Fibroblast of peridontal ligament (primary cell): Measurements from ENCODE around the gene COL6A1.
"Not testable (repeated sequence)": the region's sequence is repeated elsewhere in the genome, so short reads cannot be mapped to it uniquely, and the experiment has no call there.

Experiments used
- DNase-seq: peaks from one replicate; pipeline ENCODE4 v3.0.0-alpha.2; 2010; ENCODE audit errors: extremely low read depth

Gene COL6A1

DNA sequence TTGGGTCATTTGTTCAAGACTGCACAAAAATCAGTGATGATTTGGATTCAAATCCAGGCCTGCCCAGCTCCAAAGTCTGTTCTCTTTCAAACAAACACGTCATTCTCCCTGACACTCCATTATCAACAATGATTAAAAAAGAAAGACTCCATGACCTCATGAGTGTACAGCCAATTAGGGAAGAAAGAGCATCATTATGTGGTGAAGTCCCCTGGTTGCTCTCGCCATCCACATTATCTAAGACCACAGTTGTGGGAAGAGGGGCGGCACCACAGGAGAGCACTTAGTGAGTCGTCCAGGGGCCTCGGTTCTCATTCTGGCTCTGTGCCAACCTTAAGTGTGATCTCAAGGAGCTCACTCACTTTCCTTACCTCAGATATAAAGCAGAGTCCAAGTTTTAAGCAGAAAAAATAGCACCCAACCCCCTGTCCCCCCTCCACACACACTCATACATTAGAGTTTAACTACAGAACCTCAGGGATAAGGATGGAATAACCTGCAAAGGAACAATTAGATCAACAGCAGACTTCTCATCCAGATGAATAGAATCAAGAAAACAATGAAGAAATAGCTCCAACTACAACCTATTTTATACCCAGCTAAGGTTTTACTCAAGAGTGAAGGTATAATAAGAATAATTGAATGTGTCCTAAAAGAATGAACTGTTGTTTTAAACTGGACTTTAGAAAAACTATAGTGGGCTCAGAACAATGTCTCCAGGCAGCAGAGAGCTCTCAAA lies 47.8 kb downstream of the COL6A1 start:
- no peak for DNase-seq

DNA sequence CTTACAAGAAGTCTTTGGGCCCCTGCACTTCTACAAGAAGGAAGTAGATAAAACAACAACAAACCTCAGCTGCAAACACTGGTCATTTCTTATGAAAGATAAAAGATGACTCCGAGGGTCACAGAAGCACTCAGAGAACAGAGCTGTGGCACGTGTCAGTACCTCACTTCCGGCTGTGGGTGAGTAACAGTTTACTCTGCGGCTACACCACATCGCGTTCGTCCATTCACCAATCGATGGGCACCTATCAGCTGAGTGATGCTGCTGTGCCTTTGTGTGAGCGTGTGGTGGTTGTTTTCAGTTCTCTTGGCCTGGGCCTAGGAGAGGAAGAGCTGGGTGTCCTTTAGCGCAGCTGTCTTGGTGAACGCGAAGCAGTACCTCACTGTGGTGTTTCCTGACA lies 49.9 kb downstream of the COL6A1 start:
- DNase-seq, result no peak

DNA sequence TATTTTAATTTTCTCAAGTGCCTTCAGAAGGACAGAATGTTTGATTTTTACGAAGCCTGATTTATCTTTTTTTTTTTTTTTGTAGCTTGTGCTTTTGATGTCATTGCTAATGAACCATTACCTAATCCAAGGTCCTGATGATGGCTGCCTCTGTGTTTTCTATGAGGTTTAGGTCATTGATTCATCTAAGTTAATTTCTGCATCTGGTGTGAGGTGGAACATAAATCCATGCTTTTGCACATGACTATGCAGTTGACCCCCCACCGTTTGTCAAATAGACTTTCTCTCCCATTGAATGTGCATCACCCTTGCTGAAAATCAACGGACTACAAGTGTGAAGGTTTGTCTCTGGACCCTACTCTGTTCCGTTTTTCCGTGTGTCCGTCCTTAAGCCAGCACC lies 50.5 kb downstream of the COL6A1 start:
- no peak for DNase-seq

DNA sequence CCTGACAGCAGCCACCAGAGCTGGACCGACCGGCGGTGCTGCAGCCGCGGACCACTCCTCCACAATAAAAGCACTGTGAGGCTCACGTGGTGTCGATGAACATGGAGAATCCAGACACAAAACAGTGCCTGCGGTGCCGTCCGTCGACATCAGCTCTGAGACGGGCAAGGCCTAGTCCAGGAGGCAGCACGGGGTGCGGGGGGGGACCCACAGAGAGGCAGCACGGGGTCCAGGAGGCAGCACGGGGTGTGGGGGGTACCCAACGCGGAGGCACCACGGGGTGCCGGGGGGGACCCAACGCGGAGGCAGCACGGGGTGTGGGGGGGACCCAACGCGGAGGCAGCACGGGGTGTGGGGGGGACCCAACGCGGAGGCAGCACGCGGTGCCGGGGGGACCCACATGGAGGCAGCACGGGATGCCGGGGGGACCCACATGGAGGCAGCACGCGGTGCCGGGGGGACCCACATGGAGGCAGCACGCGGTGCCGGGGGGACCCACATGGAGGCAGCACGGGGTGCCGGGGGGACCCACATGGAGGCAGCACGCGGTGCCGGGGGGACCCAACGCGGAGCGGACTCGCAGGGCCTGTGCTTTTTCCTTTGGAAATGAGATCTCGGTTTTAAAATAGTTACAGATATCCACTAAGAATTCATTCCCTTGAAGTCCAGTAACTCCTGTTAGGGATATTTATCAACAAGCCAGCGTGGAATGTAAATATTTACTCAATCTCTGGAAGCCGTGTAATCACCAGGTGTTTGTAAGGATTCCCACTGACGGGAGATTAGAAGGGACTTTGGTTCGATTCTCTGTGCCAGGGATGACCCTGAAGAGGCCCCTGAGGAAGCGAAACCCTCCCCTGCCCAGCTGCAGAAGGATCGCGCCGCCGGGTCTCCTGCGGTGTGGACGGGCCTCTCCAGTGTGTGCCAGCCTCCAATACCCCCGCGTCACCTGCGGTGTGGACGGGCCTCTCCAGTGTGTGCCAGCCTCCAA lies 52.1 kb downstream of the COL6A1 start:
- no peak for DNase-seq

DNA sequence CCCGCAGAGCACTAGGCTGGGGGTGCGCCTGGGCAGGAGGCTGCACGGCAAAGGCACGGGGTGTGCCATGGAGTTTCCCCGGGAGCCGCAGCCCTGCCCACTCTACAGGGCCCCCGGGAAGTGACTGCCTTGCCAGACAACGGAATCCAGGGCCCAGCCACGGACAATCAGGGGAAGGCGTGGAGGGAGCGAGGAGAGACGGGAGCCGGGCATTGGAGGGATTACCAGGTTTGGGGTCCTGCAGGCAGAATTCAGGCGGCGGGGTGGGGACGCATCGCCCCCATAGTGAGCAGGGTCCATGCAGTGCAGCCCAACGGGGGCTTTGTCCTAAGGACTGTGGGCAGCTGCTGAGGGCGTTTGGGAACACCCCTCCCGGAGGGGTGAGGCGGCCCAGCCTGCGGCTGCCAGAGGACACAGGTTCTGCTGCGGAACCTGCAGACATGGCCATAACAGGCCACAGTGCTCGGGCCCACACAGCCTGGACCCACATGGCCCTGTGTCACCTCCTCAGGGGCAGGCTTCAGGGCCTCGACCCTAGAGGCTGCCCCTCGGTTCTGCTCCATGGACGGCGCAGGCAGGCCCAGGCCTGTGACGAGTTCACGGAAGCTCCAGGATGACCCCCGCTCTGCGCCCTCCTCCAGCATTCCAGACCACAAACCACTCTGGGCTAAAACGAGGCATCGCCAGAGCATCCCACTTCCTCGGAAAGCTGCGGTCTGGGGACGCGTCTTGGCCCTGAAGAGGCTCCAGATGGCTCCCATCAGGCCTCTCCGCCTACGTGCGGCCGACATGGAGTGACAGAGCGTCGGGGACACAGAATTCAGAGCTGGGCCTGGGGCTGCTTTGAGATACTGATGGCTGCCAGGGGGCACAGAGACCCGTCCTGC lies 54.5 kb downstream of the COL6A1 start:
- peak; percentile 90 for DNase-seq

DNA sequence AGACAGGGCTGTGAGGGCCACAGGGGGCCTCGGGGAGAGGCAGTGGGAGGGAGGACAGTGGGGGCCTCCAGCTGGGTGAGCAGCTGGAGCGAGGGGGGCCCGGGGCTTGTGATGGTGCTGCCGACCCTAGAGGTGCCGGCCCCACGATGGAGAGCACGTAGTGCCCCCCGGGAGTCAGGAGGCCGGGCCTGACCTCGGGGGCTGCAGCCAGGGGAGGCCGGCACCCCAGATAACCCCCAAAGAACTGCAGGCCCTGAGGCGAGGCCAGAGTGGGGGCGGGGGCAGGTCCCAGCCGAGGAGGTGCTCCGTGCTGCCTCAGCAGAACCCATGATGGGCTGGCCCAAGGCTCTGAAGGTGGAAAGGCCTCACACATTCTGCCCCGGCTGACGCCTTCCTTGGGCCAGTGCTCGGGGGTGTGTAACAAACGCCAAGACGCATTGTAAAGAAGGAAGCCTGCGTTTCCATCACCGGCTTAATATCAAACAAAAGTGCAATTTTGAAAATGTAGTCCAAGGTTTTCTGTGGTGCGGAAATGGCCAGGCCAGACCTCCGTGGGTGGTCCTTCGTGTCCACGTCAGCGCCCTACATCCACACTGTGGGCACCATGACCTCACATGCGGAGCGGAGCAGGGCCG lies 55.2 kb downstream of the COL6A1 start:
- no peak for DNase-seq

DNA sequence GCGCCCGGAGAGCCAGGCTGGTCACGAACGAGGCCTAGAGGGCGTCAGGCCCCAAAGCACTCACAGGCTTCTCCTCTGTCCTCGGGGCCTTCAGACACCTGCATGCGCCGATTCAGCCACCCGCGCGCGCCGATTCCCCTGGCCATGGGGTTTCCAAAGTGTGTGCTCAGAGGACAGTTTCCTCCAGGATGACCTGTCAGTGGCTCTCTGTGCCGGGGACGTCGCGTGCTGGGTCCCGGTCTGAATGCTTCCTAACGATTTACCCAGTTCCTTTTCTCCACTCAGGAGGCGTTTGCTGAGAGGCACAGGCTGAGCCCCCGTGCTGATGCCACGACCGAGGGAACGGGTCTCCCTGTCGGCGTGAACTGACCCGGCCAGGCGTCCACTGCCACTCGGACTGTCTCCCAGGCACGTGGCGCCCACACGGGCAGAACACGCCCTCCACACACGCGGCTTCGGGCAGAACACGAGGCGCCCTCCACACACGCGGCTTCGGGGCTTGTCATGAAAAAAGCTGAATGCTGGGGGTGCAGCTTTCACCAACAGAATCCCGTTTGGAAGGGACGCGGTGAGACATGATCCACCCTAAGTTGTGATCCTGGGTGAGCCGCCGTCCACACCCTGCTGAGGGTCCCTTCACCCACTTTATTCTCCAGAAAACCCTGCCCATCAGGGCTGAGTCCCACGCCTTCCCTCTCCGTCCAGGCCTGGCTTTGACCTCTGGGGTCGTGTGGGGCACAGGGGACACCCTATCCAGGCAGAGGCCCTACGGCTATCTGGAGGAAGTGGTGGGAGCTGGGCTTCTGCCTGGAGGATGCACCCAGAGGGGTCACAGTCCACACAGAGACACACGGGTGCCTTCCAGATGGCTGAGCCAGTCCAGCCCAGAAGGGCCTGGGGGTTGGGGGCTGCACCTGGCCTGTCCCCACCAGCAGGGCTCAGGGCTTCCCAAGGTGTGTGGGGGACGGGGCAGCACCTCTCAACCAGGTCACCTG lies 56.1 kb downstream of the COL6A1 start:
- no peak for DNase-seq

DNA sequence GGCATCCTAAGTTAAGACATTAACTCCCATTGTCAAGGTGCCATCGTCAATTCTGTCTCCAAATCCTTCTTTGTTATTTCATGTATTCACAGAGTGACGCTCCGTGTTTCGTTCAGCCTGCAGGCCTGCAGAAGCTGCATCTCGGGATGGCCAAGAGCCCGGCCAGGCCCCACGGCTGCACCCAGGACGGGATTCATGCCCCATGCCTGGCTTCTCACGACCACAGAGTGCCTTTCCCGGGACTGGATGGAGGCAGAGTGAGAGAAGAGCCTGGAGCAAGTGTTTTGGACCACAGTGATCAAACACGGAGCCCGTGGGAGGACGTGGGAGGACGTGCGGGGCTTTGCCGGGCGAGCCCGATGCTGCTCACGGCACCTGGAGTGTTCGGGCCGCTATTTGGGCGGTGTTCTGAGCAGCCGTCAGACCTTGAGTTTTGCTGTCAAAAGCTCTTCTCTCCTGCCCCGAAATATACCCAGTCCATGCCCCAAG lies 56.8 kb downstream of the COL6A1 start:
- no peak for DNase-seq

DNA sequence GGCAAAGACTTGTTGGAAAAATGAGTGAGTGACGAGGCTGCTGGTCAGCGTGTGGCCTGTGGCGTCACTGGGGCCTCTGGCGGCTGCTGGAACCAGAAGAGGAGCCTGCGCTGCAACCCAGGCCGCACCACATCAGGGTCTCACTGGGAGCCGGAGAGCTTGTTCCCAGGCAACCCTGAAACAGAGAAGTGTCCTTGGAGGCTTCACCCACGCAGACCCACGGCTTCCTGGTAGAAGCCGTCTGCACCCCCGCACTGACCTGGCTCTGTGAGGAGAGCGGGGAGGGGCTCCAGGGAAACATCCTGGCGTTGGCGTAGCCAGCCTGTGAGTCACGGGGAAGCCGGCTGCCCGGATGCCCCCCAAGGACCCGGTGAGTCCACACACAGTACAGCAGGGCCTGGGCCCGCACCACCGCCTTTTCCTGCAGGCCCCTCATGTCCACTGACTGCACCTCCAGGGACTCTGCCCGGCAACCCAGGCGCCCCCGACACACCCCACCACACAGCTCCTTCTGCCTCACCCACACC lies 57.4 kb downstream of the COL6A1 start:
- DNase-seq, result peak; percentile 88

DNA sequence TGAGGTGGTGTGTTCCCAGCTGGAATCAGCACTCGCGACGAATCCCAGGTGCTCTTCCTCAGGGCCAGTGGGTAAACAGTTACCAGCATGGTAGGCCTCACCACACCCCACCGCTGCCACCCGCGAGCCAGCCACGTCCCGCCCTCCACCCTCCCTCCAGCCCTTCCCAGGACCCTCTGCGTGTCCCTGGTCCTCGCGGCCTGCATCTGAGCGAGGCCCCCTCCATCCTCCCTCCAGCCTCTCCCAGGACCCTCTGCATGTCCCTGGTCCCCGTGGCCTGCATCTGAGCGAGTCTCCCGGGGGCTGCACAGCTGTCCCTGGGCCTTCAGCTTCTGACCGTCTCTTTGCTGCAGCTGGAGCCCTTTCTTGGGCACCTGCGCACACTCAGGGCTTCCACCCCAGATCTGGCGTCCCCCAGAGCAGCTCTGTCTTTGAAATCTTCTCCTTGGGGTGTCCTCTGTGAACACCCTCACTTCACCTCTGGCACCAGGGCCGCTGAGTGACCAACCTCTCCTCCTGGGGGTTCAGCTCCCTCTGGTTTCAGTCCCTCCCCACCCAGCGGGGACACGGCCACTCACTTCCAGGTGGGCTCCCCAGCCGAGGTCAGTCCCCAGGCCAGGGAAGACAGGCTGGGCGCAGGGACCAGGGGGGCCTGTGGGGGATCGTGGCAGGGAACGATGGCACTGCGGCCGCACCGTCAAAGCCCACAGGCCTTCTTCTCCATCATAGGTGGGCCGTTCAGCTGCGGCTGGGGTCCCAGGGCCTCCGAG lies 58.5 kb downstream of the COL6A1 start:
- DNase-seq, result no peak

DNA sequence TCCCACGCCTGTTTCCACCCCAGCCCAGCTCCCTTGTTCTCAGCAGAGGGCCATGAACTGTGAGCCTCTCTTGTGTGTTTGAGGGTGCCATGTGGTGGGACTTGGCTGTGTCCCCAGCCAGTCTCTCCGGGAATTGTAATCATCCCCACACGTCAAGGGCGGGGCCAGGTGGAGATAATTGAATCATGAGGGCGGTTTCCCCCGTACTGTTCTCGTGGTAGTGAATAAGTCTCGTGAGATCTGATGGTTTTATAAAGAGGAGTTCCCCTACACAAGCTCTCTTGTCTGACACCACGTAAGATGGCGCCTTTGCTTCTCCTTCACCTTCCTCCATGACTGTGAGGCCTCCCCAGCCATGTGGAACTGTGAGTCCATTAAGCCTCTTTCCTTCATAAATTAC lies 59.1 kb downstream of the COL6A1 start:
- no peak for DNase-seq

DNA sequence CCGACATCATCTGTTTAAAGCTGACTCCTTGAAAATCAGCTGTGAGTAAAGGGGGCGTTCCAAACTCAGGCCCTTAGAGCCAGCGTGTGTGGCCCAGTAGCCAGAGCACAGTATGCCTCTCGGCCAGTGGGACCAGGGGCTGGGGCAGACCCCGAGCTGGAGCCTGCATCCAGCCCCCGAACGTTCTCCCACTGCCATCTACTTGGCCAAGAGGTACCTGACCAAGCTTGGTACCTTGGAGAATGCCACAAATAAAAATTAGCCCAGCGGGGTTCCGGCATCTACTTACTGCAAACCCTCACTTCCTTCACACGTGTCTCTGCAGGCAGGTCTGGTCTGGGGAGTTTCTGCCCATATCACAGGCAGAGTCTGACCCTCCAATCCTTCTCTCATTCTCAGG lies 59.6 kb downstream of the COL6A1 start:
- DNase-seq, result no peak

DNA sequence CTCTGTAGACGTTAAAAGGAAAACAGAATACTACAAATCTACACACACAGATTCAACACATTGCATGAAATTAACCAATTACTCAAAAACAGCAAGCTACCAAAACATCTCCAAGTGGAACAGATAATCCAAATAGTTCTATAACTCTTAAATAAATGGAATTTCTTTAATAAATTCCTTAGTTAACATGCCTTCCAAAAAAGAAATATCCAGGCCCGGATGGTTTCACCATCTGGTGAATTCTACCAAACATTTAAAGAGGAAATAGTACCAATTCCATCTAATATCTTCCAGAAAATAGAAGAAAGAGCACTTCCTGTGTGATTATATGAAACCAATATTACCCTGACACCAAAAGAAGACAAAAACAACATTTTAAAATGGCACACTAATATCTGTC lies 63.6 kb downstream of the COL6A1 start:
- DNase-seq, result no peak

DNA sequence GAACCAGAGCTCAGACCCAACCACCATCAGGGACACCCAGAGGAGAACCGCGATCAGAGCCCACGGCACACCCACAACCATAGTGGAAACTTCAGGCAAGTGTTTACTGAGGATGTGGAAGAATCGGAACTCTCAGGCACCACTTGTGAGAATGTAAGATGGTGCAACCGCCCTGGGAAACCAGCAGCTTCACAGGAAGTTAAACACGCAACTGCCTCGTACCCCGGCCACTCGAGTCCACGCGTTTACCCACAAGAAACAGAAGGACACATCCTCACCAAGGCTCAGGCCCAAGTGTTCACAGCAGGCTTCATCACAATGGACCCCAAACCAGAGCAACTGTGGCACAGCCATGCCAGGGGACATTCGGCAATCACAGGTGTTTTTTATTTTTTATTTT lies 64.9 kb downstream of the COL6A1 start:
- DNase-seq, result no peak

DNA sequence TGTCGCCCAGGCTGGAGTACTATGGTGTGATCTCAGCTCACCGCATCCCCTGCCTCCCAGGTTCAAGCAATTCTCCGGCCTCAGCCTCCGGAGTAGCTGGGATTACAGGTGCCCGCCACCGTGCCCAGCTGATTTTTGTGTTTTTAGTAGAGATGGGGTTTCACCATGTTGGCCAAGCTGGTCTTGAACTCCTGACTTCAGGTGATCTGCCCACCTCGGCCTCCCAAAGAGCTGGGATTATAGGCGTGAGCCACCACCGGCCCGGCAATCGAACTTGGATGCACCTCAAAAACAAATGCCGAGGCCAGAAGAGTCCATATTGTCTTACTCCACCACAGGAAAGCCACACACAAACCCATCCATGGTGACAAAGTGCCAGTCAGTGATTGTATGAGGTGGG lies 65.3 kb downstream of the COL6A1 start:
- not testable (repeated sequence) for DNase-seq

DNA sequence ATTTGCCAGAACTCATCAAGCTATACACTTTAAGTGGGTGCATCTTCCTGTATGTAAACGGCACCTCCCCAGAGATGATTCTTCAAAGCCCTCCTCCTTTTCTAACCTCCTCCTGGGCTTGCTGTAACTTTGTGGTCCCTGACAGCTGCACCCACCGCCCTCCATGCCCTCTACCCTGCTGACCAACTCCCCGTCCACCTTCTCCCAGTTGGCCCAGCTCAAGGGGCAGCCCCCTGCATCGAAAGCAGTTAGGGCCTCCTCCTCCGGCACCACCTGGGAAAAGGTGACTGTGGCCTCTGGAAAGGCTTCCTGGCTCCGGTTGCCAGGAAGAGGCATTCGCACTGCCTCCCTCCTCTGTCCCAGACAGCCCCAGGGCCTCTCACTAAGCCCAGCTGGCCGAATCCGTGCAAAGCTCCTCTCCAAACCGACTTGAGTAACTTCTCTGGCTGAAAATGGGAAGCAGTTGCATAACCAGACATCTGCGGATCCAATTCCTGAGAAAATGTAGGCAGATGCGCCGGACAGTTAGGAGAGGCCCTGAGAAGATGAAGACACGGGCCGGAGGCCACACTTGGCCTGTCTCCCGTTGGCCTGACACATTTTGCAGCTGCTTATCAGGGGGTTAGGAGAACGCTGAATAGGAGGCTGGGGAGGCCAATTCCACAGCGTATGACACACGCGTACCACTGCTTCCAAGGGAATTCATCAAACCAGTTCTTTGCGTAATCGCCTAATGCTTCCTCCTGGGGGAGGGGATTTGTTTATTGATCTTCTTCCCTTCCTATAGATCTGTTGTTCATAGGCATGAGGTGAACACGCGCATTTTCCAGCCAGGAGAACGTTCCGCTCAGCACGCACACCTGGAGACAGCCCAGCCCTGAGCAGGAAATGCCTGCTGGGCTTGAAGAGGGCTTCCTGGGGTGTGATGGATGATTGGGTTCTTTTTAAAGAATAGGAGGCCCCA lies 67.6 kb downstream of the COL6A1 start:
- DNase-seq, result peak; percentile 100

DNA sequence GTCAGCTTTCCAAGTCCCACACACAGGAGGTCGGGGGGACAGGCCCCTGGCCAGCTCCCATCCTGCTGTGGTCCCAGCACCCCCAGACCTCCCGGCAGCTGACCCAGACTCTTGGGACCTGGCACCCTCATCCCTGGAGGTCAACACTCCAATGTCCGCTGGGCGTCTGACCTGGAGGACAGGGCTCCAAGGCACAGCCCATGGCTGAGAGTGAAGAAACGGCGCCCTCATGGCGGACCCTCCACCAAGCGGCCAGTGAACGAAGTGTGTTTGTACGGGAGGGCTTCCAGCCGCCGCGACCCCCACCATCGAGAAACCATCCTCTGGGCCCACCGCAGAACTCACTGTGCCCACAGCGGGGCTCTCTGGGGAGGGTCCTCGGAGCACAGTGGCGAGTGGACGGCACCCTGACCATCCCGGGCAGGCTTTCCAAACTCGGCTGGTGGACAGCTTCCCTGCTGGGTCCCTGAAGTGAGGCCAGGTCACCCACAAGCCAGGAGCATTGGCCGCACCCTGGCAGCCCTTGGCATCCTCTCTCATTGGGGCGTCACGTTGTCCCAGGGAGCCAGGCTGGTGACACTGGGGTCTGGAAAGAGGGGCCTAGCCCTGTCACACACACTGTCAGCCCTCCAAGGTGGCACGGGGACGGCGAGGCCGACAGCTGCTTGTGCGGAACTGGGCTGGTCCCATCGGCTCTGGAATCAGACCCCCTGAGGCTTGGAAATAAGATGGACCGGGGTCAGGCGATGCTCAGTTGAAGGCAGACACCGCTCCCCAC lies 68.5 kb downstream of the COL6A1 start:
- DNase-seq, result no peak
